HG02970 (cell line): Measurements from ENCODE around the gene BMP7.

ENCODE experiments used
- ATAC-seq: cut with Tn5 transposase; IDR thresholded peaks from one replicate; pipeline ENCODE4 v1.9.1; 2021; ENCODE audit warnings: mild to moderate bottlenecking, moderate library complexity, moderate number of reproducible peaks; ENCODE audit not compliant: unreplicated experiment, low FRiP score

BMP7 gene

GRCh38 chr20:57138198-57138995 lies 128.0 kb downstream of the BMP7 start:
- no peak for ATAC-seq

GRCh38 chr20:57137676-57138075 lies 128.8 kb downstream of the BMP7 start:
- no peak for ATAC-seq

- ATAC-seq, result no peak
Observed at GRCh38 chr20:57136734-57137133, 129.7 kb downstream of the BMP7 start.

- no peak for ATAC-seq
Observed at GRCh38 chr20:57135875-57136274, 130.6 kb downstream of the BMP7 start.

GRCh38 chr20:57134804-57135203 lies 131.6 kb downstream of the BMP7 start:
- ATAC-seq, result no peak

GRCh38 chr20:57133926-57134650 lies 132.4 kb downstream of the BMP7 start:
- no peak for ATAC-seq

GRCh38 chr20:57131601-57132391 lies 134.6 kb downstream of the BMP7 start:
- ATAC-seq, result no peak

GRCh38 chr20:57131077-57131476 lies 135.4 kb downstream of the BMP7 start:
- ATAC-seq, result no peak

- ATAC-seq, result no peak
Observed at GRCh38 chr20:57130160-57130772, 136.2 kb downstream of the BMP7 start.

- ATAC-seq, result no peak
Observed at GRCh38 chr20:57129303-57129702, 137.1 kb downstream of the BMP7 start.

GRCh38 chr20:57128044-57128757 lies 138.2 kb downstream of the BMP7 start:
- no peak for ATAC-seq

- ATAC-seq, result no peak
Observed at GRCh38 chr20:57126481-57127092, 139.9 kb downstream of the BMP7 start.

- no peak for ATAC-seq
Observed at GRCh38 chr20:57124800-57125517, 141.5 kb downstream of the BMP7 start.

GRCh38 chr20:57124366-57124765 lies 142.1 kb downstream of the BMP7 start:
- ATAC-seq, result no peak

GRCh38 chr20:57123504-57123903 lies 142.9 kb downstream of the BMP7 start:
- ATAC-seq, result no peak

GRCh38 chr20:57122536-57123489 lies 143.6 kb downstream of the BMP7 start:
- ATAC-seq, result no peak

GRCh38 chr20:57118964-57119363 lies 147.5 kb downstream of the BMP7 start:
- no peak for ATAC-seq
